GF-D8 (cell line): ENCODE data around the gene MSI2.
A peak's percentile ranks its signal among the peaks of the same experiment; 100 is the strongest.
"Not testable (repeated sequence)": the region's sequence is repeated elsewhere in the genome, so short reads cannot be mapped to it uniquely, and the experiment has no call there.

ENCODE experiments used
- DNase-seq: peaks from one replicate; lab custom pipeline; 2025; lab: John Stamatoyannopoulos, UW

MSI2 gene

GRCh38 chr17:57292091-57292490 is 35.8 kb downstream of the MSI2 start:
- DNase-seq, result no peak

- DNase-seq, result no peak
Observed at GRCh38 chr17:57293077-57293476, 36.8 kb downstream of the MSI2 start.

GRCh38 chr17:57294101-57294500 is 37.8 kb downstream of the MSI2 start:
- DNase-seq, result no peak

- DNase-seq, result no peak
Observed at GRCh38 chr17:57294629-57295501, 38.5 kb downstream of the MSI2 start.

GRCh38 chr17:57295526-57296023 is 39.3 kb downstream of the MSI2 start:
- DNase-seq, result no peak

GRCh38 chr17:57296231-57296630 is 39.9 kb downstream of the MSI2 start:
- no peak for DNase-seq

- DNase-seq, result no peak
Observed at GRCh38 chr17:57299176-57299575, 42.9 kb downstream of the MSI2 start.

- DNase-seq, result not testable (repeated sequence)
Observed at GRCh38 chr17:57300592-57300991, 44.3 kb downstream of the MSI2 start.

GRCh38 chr17:57302690-57303465 is 46.6 kb downstream of the MSI2 start:
- DNase-seq, result no peak

- DNase-seq, result no peak
Observed at GRCh38 chr17:57305144-57305728, 48.9 kb downstream of the MSI2 start.

GRCh38 chr17:57305908-57306504 is 49.7 kb downstream of the MSI2 start:
- DNase-seq, result no peak

- no peak for DNase-seq
Observed at GRCh38 chr17:57308543-57309186, 52.3 kb downstream of the MSI2 start.

GRCh38 chr17:57309479-57309878 is 53.2 kb downstream of the MSI2 start:
- DNase-seq, result no peak

- no peak for DNase-seq
Observed at GRCh38 chr17:57311281-57312216, 55.2 kb downstream of the MSI2 start.

GRCh38 chr17:57312242-57312641 is 55.9 kb downstream of the MSI2 start:
- DNase-seq, result peak; percentile 25

GRCh38 chr17:57313097-57313835 is 56.9 kb downstream of the MSI2 start:
- no peak for DNase-seq

GRCh38 chr17:57315061-57316015 is 59.0 kb downstream of the MSI2 start:
- no peak for DNase-seq

- no peak for DNase-seq
Observed at GRCh38 chr17:57316361-57316760, 60.0 kb downstream of the MSI2 start.

GRCh38 chr17:57317079-57317478 is 60.8 kb downstream of the MSI2 start:
- DNase-seq, result no peak
